ENCODE results near the gene FGD3.
A peak's percentile ranks its signal among the peaks of the same experiment; 100 is the strongest.
"Not testable (repeated sequence)": the region's sequence is repeated elsewhere in the genome, so short reads cannot be mapped to it uniquely, and the experiment has no call there.

The FGD3 gene

GRCh38 chr9:92982130-92982529 lies 34.8 kb downstream of the FGD3 start:
- no peaks in the 10 kb centered on the region for H3K27me3 ChIP-seq (ENCODE audit: control insufficient read depth, insufficient read depth, low read length)
- no peak overlapping the region for H3K9ac ChIP-seq (ENCODE audit: low read length)
- H3K36me3 ChIP-seq (ENCODE audit: control insufficient read depth, low read depth, low read length): no peaks in the 10 kb centered on the region

GRCh38 chr9:92983984-92984589 lies 36.8 kb downstream of the FGD3 start:
- H3K9ac ChIP-seq (ENCODE audit: low read length): no peak overlapping the region
- no peak overlapping the region for H3K4me3 ChIP-seq (ENCODE audit: low read length)
- H3K27ac ChIP-seq (ENCODE audit: low read length): no peak overlapping the region
- H3K4me1 ChIP-seq (ENCODE audit: control insufficient read depth, low read depth, low read length): peaks cover 6% of the 10 kb centered on the region
- H3K36me3 ChIP-seq (ENCODE audit: control insufficient read depth, low read depth, low read length): no peaks in the 10 kb centered on the region
- peaks cover 47% of the 10 kb centered on the region for H3K9me3 ChIP-seq (ENCODE audit: control insufficient read depth, low read depth, low read length)
- H3K27me3 ChIP-seq (ENCODE audit: control insufficient read depth, insufficient read depth, low read length): no peaks in the 10 kb centered on the region

More at GRCh38 chr9:92982130-92982529, 34.8 kb downstream of the FGD3 start:
- Histone ChIP-seq H3K9me3 (ENCODE audit: control insufficient read depth, low read depth, low read length) (peaks cover 35% of the 10 kb centered on the region), H3K27ac (ENCODE audit: low read length) (no peak overlapping the region), H3K4me3 (ENCODE audit: low read length) (no peak overlapping the region), H3K4me1 (ENCODE audit: control insufficient read depth, low read depth, low read length) (peaks cover 10% of the 10 kb centered on the region)

GRCh38 chr9:92984976-92985375 lies 37.7 kb downstream of the FGD3 start:
- Histone ChIP-seq H3K27ac (ENCODE audit: low read length) (no peak overlapping the region), H3K4me3 (ENCODE audit: low read length) (no peak overlapping the region), H3K4me1 (ENCODE audit: control insufficient read depth, low read depth, low read length) (peaks cover 4% of the 10 kb centered on the region), H3K36me3 (ENCODE audit: control insufficient read depth, low read depth, low read length) (no peaks in the 10 kb centered on the region), H3K27me3 (ENCODE audit: control insufficient read depth, insufficient read depth, low read length) (no peaks in the 10 kb centered on the region), H3K9me3 (ENCODE audit: control insufficient read depth, low read depth, low read length) (peaks cover 47% of the 10 kb centered on the region), H3K9ac (ENCODE audit: low read length) (no peak overlapping the region)

- no peaks in the 10 kb centered on the region for H3K36me3 ChIP-seq (ENCODE audit: control insufficient read depth, low read depth, low read length)
- H3K9ac ChIP-seq (ENCODE audit: low read length): no peak overlapping the region
- H3K27me3 ChIP-seq (ENCODE audit: control insufficient read depth, insufficient read depth, low read length): no peaks in the 10 kb centered on the region
- no peak overlapping the region for H3K27ac ChIP-seq (ENCODE audit: low read length)
- H3K9me3 ChIP-seq (ENCODE audit: control insufficient read depth, low read depth, low read length): peaks cover 47% of the 10 kb centered on the region
- H3K4me3 ChIP-seq (ENCODE audit: low read length): no peak overlapping the region
- peaks cover 19% of the 10 kb centered on the region for H3K4me1 ChIP-seq (ENCODE audit: control insufficient read depth, low read depth, low read length)
These were observed 39.1 kb downstream of the FGD3 start for GRCh38 chr9:92986176-92987119.

GRCh38 chr9:92988215-92988768 lies 41.0 kb downstream of the FGD3 start:
- H3K27ac ChIP-seq (ENCODE audit: low read length): peak overlapping the region; percentile 83
- H3K9ac ChIP-seq (ENCODE audit: low read length): no peak overlapping the region
- no peaks in the 10 kb centered on the region for H3K36me3 ChIP-seq (ENCODE audit: control insufficient read depth, low read depth, low read length)
- H3K9me3 ChIP-seq (ENCODE audit: control insufficient read depth, low read depth, low read length): peaks cover 32% of the 10 kb centered on the region
- H3K27me3 ChIP-seq (ENCODE audit: control insufficient read depth, insufficient read depth, low read length): no peaks in the 10 kb centered on the region
- H3K4me1 ChIP-seq (ENCODE audit: control insufficient read depth, low read depth, low read length): peaks cover 36% of the 10 kb centered on the region
- H3K4me3 ChIP-seq (ENCODE audit: low read length): no peak overlapping the region

GRCh38 chr9:92989561-92989960 lies 42.2 kb downstream of the FGD3 start:
- Histone ChIP-seq H3K9ac (ENCODE audit: low read length) (peak overlapping the region; percentile 20), H3K9me3 (ENCODE audit: control insufficient read depth, low read depth, low read length) (peaks cover 19% of the 10 kb centered on the region), H3K27ac (ENCODE audit: low read length) (peak overlapping the region; percentile 0), H3K27me3 (ENCODE audit: control insufficient read depth, insufficient read depth, low read length) (no peaks in the 10 kb centered on the region), H3K4me3 (ENCODE audit: low read length) (no peak overlapping the region), H3K4me1 (ENCODE audit: control insufficient read depth, low read depth, low read length) (peaks cover 36% of the 10 kb centered on the region), H3K36me3 (ENCODE audit: control insufficient read depth, low read depth, low read length) (no peaks in the 10 kb centered on the region)

- H3K27ac ChIP-seq (ENCODE audit: low read length): peak overlapping the region; percentile 57
- peaks cover 12% of the 10 kb centered on the region for H3K9me3 ChIP-seq (ENCODE audit: control insufficient read depth, low read depth, low read length)
- H3K9ac ChIP-seq (ENCODE audit: low read length): peak overlapping the region; percentile 11
- H3K4me1 ChIP-seq (ENCODE audit: control insufficient read depth, low read depth, low read length): peaks cover 36% of the 10 kb centered on the region
- H3K4me3 ChIP-seq (ENCODE audit: low read length): no peak overlapping the region
- no peaks in the 10 kb centered on the region for H3K36me3 ChIP-seq (ENCODE audit: control insufficient read depth, low read depth, low read length)
- H3K27me3 ChIP-seq (ENCODE audit: control insufficient read depth, insufficient read depth, low read length): no peaks in the 10 kb centered on the region
These were observed 43.1 kb downstream of the FGD3 start for GRCh38 chr9:92990461-92990860.

GRCh38 chr9:92992549-92992948 lies 45.2 kb downstream of the FGD3 start:
- no peaks in the 10 kb centered on the region for H3K27me3 ChIP-seq (ENCODE audit: control insufficient read depth, insufficient read depth, low read length)
- peaks cover 11% of the 10 kb centered on the region for H3K9me3 ChIP-seq (ENCODE audit: control insufficient read depth, low read depth, low read length)
- peak overlapping the region; percentile 20 for H3K4me3 ChIP-seq (ENCODE audit: low read length)
- H3K4me1 ChIP-seq (ENCODE audit: control insufficient read depth, low read depth, low read length): peaks cover 36% of the 10 kb centered on the region
- no peaks in the 10 kb centered on the region for H3K36me3 ChIP-seq (ENCODE audit: control insufficient read depth, low read depth, low read length)
- H3K27ac ChIP-seq (ENCODE audit: low read length): no peak overlapping the region
- H3K9ac ChIP-seq (ENCODE audit: low read length): no peak overlapping the region

- H3K27me3 ChIP-seq (ENCODE audit: control insufficient read depth, insufficient read depth, low read length); H3K4me1 ChIP-seq (ENCODE audit: control insufficient read depth, low read depth, low read length); H3K27ac ChIP-seq (ENCODE audit: low read length): not testable (repeated sequence)
These were observed 51.5 kb downstream of the FGD3 start for GRCh38 chr9:92998871-92999270.

GRCh38 chr9:93001031-93001430 lies 53.7 kb downstream of the FGD3 start:
- Histone ChIP-seq H3K4me3 (ENCODE audit: low read length) (no peak overlapping the region), H3K36me3 (ENCODE audit: control insufficient read depth, low read depth, low read length) (no peaks in the 10 kb centered on the region), H3K9me3 (ENCODE audit: control insufficient read depth, low read depth, low read length) (no peaks in the 10 kb centered on the region), H3K9ac (ENCODE audit: low read length) (no peak overlapping the region), H3K27ac (ENCODE audit: low read length) (no peak overlapping the region), H3K4me1 (ENCODE audit: control insufficient read depth, low read depth, low read length) (peaks cover 4% of the 10 kb centered on the region), H3K27me3 (ENCODE audit: control insufficient read depth, insufficient read depth, low read length) (no peaks in the 10 kb centered on the region)

More at GRCh38 chr9:92998871-92999270, 51.5 kb downstream of the FGD3 start:
- not testable (repeated sequence) for H3K9me3 ChIP-seq (ENCODE audit: control insufficient read depth, low read depth, low read length); H3K9ac ChIP-seq (ENCODE audit: low read length); H3K36me3 ChIP-seq (ENCODE audit: control insufficient read depth, low read depth, low read length); H3K4me3 ChIP-seq (ENCODE audit: low read length)

GRCh38 chr9:93002700-93003099 lies 55.4 kb downstream of the FGD3 start:
- Histone ChIP-seq H3K27ac (ENCODE audit: low read length) (no peak overlapping the region), H3K9ac (ENCODE audit: low read length) (no peak overlapping the region), H3K4me1 (ENCODE audit: control insufficient read depth, low read depth, low read length) (peaks cover 4% of the 10 kb centered on the region), H3K27me3 (ENCODE audit: control insufficient read depth, insufficient read depth, low read length) (no peaks in the 10 kb centered on the region), H3K36me3 (ENCODE audit: control insufficient read depth, low read depth, low read length) (no peaks in the 10 kb centered on the region), H3K9me3 (ENCODE audit: control insufficient read depth, low read depth, low read length) (no peaks in the 10 kb centered on the region), H3K4me3 (ENCODE audit: low read length) (no peak overlapping the region)
